ENCODE measurements around the gene TSPAN2. TPM values are rescaled to one million over a fixed set of nuclear protein-coding genes. Genes with fewer than 3 reads are reported as not detected.

The TSPAN2 gene
- polyA plus RNA-seq, 2 donors: 1.7 to 4.2 TPM

DNA sequence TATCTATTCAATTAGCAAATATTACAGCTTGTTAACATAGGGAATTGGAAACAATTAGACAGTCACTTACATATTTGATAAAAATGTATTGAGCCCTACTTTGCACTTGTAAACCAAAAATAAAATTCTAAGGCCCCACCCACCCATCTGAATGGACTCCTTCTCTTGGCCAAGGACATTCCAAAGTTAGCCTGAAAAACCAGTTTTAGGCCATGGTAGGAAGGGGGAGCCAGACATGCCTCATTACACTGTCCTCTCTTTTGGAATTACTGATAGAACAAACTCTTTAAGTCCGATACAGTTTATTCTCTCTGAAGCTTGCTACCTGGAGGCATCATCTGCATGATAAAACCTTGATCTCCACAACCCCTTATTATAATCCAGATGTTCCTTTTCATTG lies 28.0 kb upstream of the TSPAN2 start:
- Histone ChIP-seq H3K27ac (ENCODE audit: low read depth in 2 of 2, low read length in 1 of 2) (no peak overlapping the region), H3K4me1 (ENCODE audit: control insufficient read depth in 2 of 2, insufficient read depth in 2 of 2, low read length in 1 of 2) (no peaks in the 10 kb centered on the region), H3K27me3 (ENCODE audit: control insufficient read depth in 1 of 2, insufficient read depth in 2 of 2, low read length in 2 of 2) (peaks cover 0 to 4% of the 10 kb centered on the region in 2 donors), H3K9me3 (ENCODE audit: control insufficient read depth in 2 of 2, insufficient read depth in 1 of 2, low read depth in 1 of 2, low read length in 1 of 2) (peaks cover 0 to 6% of the 10 kb centered on the region in 2 donors), H3K4me3 (ENCODE audit: low read depth in 1 of 2, low read length in 2 of 2) (no peak overlapping the region), H3K36me3 (ENCODE audit: control insufficient read depth in 2 of 2, insufficient read depth in 2 of 2, low read length in 1 of 2) (no peaks in the 10 kb centered on the region)
- WGBS, 2 donors: 53 to 63% methylated on average over 1 of the region's 1 CpG

DNA sequence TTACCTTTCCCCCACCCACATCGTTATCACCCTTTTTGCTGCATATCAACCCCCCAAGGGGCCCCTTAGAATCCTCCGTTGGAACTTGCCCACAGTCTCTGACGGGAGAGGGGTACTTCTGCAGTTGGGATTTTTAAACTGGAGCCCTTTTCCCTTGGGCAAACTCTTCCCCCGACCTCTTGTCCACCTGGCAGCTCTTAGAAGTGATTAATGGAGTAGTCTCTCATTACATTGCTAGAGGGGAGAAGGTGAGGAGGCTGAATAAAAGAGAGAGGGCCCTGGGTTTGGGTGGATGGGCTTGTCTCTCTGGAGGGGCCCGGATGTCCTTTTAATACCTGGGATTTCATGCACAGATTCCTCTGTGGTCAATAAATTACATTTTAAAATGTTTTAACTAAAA lies 27.2 kb upstream of the TSPAN2 start:
- 63 to 70% methylated on average over 5 of the region's 5 CpGs for WGBS, 2 donors
- no peaks in the 10 kb centered on the region for H3K4me1 ChIP-seq (ENCODE audit: control insufficient read depth in 2 of 2, insufficient read depth in 2 of 2, low read length in 1 of 2)
- H3K9me3 ChIP-seq (ENCODE audit: control insufficient read depth in 2 of 2, insufficient read depth in 1 of 2, low read depth in 1 of 2, low read length in 1 of 2): peaks cover 0 to 6% of the 10 kb centered on the region in 2 donors
- no peaks in the 10 kb centered on the region for H3K36me3 ChIP-seq (ENCODE audit: control insufficient read depth in 2 of 2, insufficient read depth in 2 of 2, low read length in 1 of 2)
- H3K27ac ChIP-seq (ENCODE audit: low read depth in 2 of 2, low read length in 1 of 2): no peak overlapping the region
- H3K27me3 ChIP-seq (ENCODE audit: control insufficient read depth in 1 of 2, insufficient read depth in 2 of 2, low read length in 2 of 2): peaks cover 0 to 4% of the 10 kb centered on the region in 2 donors
- H3K4me3 ChIP-seq (ENCODE audit: low read depth in 1 of 2, low read length in 2 of 2): no peak overlapping the region

DNA sequence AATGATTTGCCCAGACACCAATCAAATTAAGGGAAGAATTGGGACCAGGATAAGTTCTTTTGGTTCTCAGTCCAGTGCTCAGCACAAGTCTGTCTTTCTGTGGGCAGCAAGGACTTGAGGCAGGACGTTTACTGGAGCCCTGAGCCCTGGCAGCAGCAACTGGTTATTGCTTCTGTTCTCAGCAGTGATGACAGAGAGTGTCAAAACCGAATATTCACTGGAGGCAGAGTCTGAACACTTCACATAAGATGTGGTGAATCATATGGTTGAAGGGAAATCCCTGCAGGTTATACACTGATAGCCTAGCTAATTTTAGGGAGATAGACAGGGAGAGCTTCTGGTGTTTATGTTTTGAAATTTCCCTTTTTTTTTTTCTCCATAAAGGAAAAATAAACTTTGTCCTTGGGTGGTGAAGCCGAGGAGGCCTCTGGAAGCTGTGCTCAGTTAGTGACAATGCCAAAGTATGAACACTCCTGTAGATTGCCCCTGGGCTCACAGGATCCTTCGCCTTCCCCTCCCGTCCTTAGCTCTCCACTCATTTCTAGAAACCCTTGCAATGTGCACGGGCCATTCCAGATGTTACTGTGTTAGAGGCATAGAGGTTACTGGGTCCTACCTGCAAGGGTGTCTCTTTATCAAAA lies 26.3 kb upstream of the TSPAN2 start:
- 71% methylated on average over 6 of the region's 6 CpGs for WGBS, 2 donors
- Histone ChIP-seq H3K9me3 (ENCODE audit: control insufficient read depth in 2 of 2, insufficient read depth in 1 of 2, low read depth in 1 of 2, low read length in 1 of 2) (peaks cover 0 to 2% of the 10 kb centered on the region in 2 donors), H3K4me1 (ENCODE audit: control insufficient read depth in 2 of 2, insufficient read depth in 2 of 2, low read length in 1 of 2) (no peaks in the 10 kb centered on the region), H3K4me3 (ENCODE audit: low read depth in 1 of 2, low read length in 2 of 2) (no peak overlapping the region), H3K36me3 (ENCODE audit: control insufficient read depth in 2 of 2, insufficient read depth in 2 of 2, low read length in 1 of 2) (no peaks in the 10 kb centered on the region), H3K27me3 (ENCODE audit: control insufficient read depth in 1 of 2, insufficient read depth in 2 of 2, low read length in 2 of 2) (peaks cover 0 to 4% of the 10 kb centered on the region in 2 donors), H3K27ac (ENCODE audit: low read depth in 2 of 2, low read length in 1 of 2) (no peak overlapping the region)

DNA sequence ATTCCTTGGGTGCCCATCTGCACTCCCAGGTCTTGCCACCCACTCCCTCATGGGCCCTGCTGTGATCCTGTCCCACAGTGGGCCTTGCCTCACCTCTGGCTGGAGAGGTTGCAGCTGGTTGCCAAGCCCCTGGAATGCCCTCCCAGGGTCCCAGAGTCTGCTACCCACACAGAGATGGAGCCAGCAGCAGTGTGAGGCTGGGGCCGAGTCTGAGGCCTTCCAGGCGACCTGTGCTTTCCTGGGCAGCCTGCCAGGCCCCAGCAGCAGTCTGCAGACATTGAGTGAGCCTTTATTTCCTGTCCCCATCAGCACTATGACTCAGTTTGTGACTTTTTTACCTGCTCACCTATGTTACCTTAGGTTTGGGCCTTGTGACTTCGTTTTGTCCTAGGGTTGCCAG lies 25.0 kb upstream of the TSPAN2 start:
- Histone ChIP-seq H3K4me3 (ENCODE audit: low read depth in 1 of 2, low read length in 2 of 2) (no peak overlapping the region), H3K36me3 (ENCODE audit: control insufficient read depth in 2 of 2, insufficient read depth in 2 of 2, low read length in 1 of 2) (no peaks in the 10 kb centered on the region), H3K4me1 (ENCODE audit: control insufficient read depth in 2 of 2, insufficient read depth in 2 of 2, low read length in 1 of 2) (no peaks in the 10 kb centered on the region), H3K27me3 (ENCODE audit: control insufficient read depth in 1 of 2, insufficient read depth in 2 of 2, low read length in 2 of 2) (peaks cover 0 to 4% of the 10 kb centered on the region in 2 donors), H3K27ac (ENCODE audit: low read depth in 2 of 2, low read length in 1 of 2) (no peak overlapping the region), H3K9me3 (ENCODE audit: control insufficient read depth in 2 of 2, insufficient read depth in 1 of 2, low read depth in 1 of 2, low read length in 1 of 2) (no peaks in the 10 kb centered on the region)
- 40 to 42% methylated on average over 3 of the region's 3 CpGs for WGBS, 2 donors

DNA sequence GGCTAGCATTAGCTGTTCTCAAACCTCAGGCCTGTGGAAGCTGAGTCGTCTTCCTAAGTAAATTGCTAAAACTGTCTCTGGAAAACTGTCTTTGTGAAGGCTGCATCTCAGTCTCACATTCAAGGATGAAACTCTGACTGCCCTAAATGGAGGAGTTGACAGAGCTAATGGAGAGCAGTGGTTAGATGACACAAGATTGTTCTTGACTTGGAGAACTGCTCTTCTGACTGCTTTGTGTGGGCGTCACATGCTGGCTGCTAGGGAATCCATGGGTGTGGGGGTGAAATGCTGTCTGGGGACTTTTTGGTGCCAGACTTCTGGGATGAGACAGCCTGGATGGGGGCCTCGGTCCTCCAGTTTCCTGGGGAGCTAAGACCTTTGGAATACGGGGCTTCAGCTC lies 24.5 kb upstream of the TSPAN2 start:
- WGBS, 2 donors: 74 to 82% methylated on average over 4 of the region's 4 CpGs

DNA sequence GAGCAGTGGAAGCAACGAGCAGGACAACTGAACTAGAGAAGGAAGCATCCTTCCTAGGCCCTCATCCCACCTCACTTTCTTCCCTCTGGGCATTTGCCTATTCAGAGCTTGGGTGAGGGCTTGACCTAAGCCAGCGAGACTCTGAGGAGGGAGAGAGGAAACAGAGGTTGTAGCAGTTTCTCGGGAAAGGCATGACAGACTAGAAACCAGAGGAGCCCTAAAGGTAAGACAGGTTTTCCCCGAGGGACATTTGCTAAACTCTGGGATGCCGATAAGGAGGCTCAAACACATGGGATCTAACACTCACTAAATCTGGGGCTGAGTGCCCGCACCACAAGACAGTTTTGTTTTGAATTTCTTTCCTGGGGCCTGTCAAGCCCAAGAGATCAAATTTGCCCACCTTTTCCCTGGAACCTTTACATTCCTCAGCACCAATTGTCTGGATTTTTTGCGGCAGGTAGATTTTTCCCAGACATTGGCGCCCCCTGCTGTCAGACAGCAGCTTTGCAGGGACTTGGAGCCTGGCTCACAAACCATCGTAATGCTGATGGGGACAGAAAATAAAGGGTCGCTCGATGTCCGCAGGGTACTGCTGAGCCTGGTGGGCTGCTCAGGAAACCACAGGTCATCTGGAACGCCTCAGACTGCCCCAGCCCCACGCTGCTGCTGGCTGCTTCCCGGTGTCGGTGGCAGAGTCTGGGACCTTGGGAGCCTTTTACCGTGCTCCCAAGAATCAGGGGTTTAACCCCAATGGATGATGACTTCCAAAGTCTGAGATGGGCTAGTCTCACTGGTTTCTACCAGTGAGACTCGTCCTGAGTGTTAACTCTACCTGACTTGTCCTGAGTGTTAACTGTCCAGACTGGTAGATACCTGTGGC lies 23.4 kb upstream of the TSPAN2 start:
- H3K27ac ChIP-seq (ENCODE audit: low read depth in 2 of 2, low read length in 1 of 2): no peak overlapping the region
- H3K4me1 ChIP-seq (ENCODE audit: control insufficient read depth in 2 of 2, insufficient read depth in 2 of 2, low read length in 1 of 2): no peaks in the 10 kb centered on the region
- 26 to 27% methylated on average over 18 of the region's 18 CpGs for WGBS, 2 donors
- H3K4me3 ChIP-seq (ENCODE audit: low read depth in 1 of 2, low read length in 2 of 2): no peak overlapping the region
- no peaks in the 10 kb centered on the region for H3K9me3 ChIP-seq (ENCODE audit: control insufficient read depth in 2 of 2, insufficient read depth in 1 of 2, low read depth in 1 of 2, low read length in 1 of 2)
- no peaks in the 10 kb centered on the region for H3K36me3 ChIP-seq (ENCODE audit: control insufficient read depth in 2 of 2, insufficient read depth in 2 of 2, low read length in 1 of 2)
- peaks cover 0 to 4% of the 10 kb centered on the region in 2 donors for H3K27me3 ChIP-seq (ENCODE audit: control insufficient read depth in 1 of 2, insufficient read depth in 2 of 2, low read length in 2 of 2)

More for the DNA sequence above, 24.5 kb upstream of the TSPAN2 start:
- H3K4me3 ChIP-seq (ENCODE audit: low read depth in 1 of 2, low read length in 2 of 2): no peak overlapping the region
- H3K4me1 ChIP-seq (ENCODE audit: control insufficient read depth in 2 of 2, insufficient read depth in 2 of 2, low read length in 1 of 2): no peaks in the 10 kb centered on the region
- H3K36me3 ChIP-seq (ENCODE audit: control insufficient read depth in 2 of 2, insufficient read depth in 2 of 2, low read length in 1 of 2): no peaks in the 10 kb centered on the region
- peaks cover 0 to 4% of the 10 kb centered on the region in 2 donors for H3K27me3 ChIP-seq (ENCODE audit: control insufficient read depth in 1 of 2, insufficient read depth in 2 of 2, low read length in 2 of 2)
- H3K9me3 ChIP-seq (ENCODE audit: control insufficient read depth in 2 of 2, insufficient read depth in 1 of 2, low read depth in 1 of 2, low read length in 1 of 2): no peaks in the 10 kb centered on the region
- no peak overlapping the region for H3K27ac ChIP-seq (ENCODE audit: low read depth in 2 of 2, low read length in 1 of 2)

DNA sequence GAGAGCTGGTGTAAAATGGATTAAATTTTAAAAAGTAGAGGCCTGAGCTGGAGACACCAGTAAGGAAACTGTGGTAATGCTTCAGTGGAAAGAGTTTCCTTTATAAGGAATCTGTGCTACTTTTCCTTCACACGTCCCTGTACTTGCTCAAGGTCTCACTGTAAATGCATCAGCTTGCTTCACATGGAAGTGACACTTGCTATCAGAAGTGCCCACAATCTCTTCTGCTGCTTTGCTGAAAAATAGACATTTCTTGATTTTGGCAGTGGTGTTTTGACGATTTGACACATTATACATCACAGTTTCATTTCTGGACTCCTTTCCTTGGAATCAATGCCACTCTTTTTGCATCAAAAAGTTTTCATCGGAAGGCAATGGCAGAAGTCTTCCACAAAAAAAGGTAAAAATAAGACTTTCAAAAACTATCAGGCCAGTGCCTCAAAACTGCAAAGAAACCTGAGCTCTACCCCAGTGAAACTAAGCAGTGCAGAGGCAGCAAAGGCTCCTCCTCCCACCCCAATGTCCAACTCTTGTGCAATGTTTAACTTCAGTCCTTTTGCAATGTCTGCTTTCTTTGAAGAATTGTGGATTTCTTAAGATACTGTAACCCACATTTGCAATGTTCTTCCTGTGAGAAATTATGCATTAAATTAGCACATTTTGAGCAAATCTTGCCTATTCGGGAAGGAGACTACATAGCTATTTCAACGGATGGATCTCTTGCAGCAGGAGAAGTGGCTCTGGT lies 18.4 kb upstream of the TSPAN2 start:
- WGBS, 2 donors: 80 to 83% methylated on average over 5 of the region's 5 CpGs
- Histone ChIP-seq H3K4me1 (ENCODE audit: control insufficient read depth in 2 of 2, insufficient read depth in 2 of 2, low read length in 1 of 2) (no peaks in the 10 kb centered on the region), H3K36me3 (ENCODE audit: control insufficient read depth in 2 of 2, insufficient read depth in 2 of 2, low read length in 1 of 2) (no peaks in the 10 kb centered on the region), H3K27ac (ENCODE audit: low read depth in 2 of 2, low read length in 1 of 2) (no peak overlapping the region), H3K4me3 (ENCODE audit: low read depth in 1 of 2, low read length in 2 of 2) (no peak overlapping the region), H3K27me3 (ENCODE audit: control insufficient read depth in 1 of 2, insufficient read depth in 2 of 2, low read length in 2 of 2) (no peaks in the 10 kb centered on the region), H3K9me3 (ENCODE audit: control insufficient read depth in 2 of 2, insufficient read depth in 1 of 2, low read depth in 1 of 2, low read length in 1 of 2) (no peaks in the 10 kb centered on the region)

DNA sequence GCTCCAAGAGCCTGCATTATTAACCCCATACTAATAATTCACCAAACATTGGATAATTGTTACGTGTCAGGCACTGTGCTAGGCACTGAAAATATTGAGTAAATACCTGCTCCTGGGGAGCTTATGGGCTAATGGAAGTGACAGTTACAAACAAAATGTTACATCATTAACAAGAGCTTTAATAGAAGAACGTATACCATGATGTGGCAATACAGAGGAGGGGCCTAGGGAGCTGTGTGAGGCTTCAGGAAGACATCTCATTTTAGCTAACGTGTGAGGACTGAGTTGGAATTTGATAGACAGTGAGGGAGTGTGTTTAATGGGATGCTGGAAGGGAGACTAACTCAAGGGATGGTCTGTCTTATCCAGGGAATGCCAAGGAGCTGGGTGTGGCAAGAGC lies 16.5 kb upstream of the TSPAN2 start:
- Histone ChIP-seq H3K9me3 (ENCODE audit: control insufficient read depth in 2 of 2, insufficient read depth in 1 of 2, low read depth in 1 of 2, low read length in 1 of 2) (no peaks in the 10 kb centered on the region), H3K27me3 (ENCODE audit: control insufficient read depth in 1 of 2, insufficient read depth in 2 of 2, low read length in 2 of 2) (no peaks in the 10 kb centered on the region), H3K36me3 (ENCODE audit: control insufficient read depth in 2 of 2, insufficient read depth in 2 of 2, low read length in 1 of 2) (no peaks in the 10 kb centered on the region), H3K4me3 (ENCODE audit: low read depth in 1 of 2, low read length in 2 of 2) (no peak overlapping the region), H3K4me1 (ENCODE audit: control insufficient read depth in 2 of 2, insufficient read depth in 2 of 2, low read length in 1 of 2) (no peaks in the 10 kb centered on the region), H3K27ac (ENCODE audit: low read depth in 2 of 2, low read length in 1 of 2) (no peak overlapping the region)
- WGBS, 2 donors: 75 to 78% methylated on average over 3 of the region's 3 CpGs

DNA sequence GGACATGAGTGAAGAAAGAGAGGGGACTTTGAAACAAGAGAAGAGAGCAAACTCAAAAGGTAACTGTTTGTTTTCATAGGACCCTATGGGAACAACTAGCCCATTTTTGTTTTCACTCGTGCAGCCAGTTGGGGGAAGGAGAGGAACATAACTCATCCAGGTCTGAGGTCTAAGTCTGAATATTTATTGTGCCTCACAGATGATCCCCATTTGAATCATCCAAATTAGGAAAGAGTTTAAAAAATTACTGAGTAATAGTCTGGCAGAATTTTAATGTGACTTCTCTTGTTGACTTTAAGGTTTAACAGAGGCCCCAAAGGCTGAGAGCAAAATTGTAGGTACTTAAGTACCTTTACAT lies 10.4 kb upstream of the TSPAN2 start:
- Histone ChIP-seq H3K9me3 (ENCODE audit: control insufficient read depth in 2 of 2, insufficient read depth in 1 of 2, low read depth in 1 of 2, low read length in 1 of 2) (no peaks in the 10 kb centered on the region), H3K4me3 (ENCODE audit: low read depth in 1 of 2, low read length in 2 of 2) (peak overlapping the region in 1 of 2 donors; percentile 46), H3K27me3 (ENCODE audit: control insufficient read depth in 1 of 2, insufficient read depth in 2 of 2, low read length in 2 of 2) (no peaks in the 10 kb centered on the region), H3K27ac (ENCODE audit: low read depth in 2 of 2, low read length in 1 of 2) (peak overlapping the region in 1 of 2 donors; percentile 71), H3K4me1 (ENCODE audit: control insufficient read depth in 2 of 2, insufficient read depth in 2 of 2, low read length in 1 of 2) (no peaks in the 10 kb centered on the region), H3K36me3 (ENCODE audit: control insufficient read depth in 2 of 2, insufficient read depth in 2 of 2, low read length in 1 of 2) (no peaks in the 10 kb centered on the region)
- 13 to 16% methylated on average over 1 of the region's 1 CpG for WGBS, 2 donors
